Neural progenitor cell (in vitro differentiated cells): ENCODE measurements around the gene PIP4K2A.

ENCODE experiments used
- CTCF ChIP-seq: fragments of 200-600 bp; sonication (generic); IDR thresholded peaks from 2 replicates; pipeline ENCODE4 v1.5.1; 2017; ENCODE audit warnings: antibody characterized with exemption, mild to moderate bottlenecking
- EZH2 ChIP-seq: fragments of 200-600 bp; sonication (generic); IDR thresholded peaks from 2 replicates; pipeline ENCODE4 v1.6.1; 2017; ENCODE audit warnings: antibody characterized with exemption, mild to moderate bottlenecking, moderate library complexity
- EZH2phosphoT487 ChIP-seq: fragments of 200-600 bp; sonication (generic); IDR thresholded peaks from 2 replicates; pipeline ENCODE4 v1.6.1; 2017; ENCODE audit warnings: antibody characterized with exemption

- TF ChIP-seq CTCF: no peak
- no peak for TF ChIP-seq EZH2
- no peak for TF ChIP-seq EZH2phosphoT487
Observed at GRCh38 chr10:22589851-22590514, 124.4 kb downstream of the PIP4K2A start.
